GM12892 (cell line): ENCODE measurements around the gene MTHFR.

ENCODE experiments used
- DNase-seq: peaks from one replicate; pipeline ENCODE4 v3.0.0; 2011; ENCODE audit not compliant: insufficient read length
- FAIRE-seq: peaks from 2 replicates; lab custom pipeline; 2011; peaks lifted over from hg19 to GRCh38; lab: Jason Lieb, UNC
- POLR2A ChIP-seq: IDR thresholded peaks from 2 replicates; pipeline ENCODE4 v1.6.1; 2011; ENCODE audit warnings: low read depth, low read length, control low read depth
- POLR2AphosphoS5 ChIP-seq: IDR thresholded peaks from 2 replicates; pipeline ENCODE4 v1.6.1; 2011; ENCODE audit warnings: low read depth, low read length, control low read depth
- TAF1 ChIP-seq: IDR thresholded peaks from 2 replicates; pipeline ENCODE4 v1.6.1; 2011; ENCODE audit warnings: low read depth, mild to moderate bottlenecking, control low read depth, low read length, borderline replicate concordance

MTHFR gene

GRCh38 chr1:11841245-11842153 is 35.7 kb upstream of the MTHFR start:
- TF ChIP-seq TAF1 (no peak), POLR2AphosphoS5 (no peak), POLR2A (no peak)
- no peak for FAIRE-seq
- no peak for DNase-seq

- DNase-seq (no peak), FAIRE-seq (no peak)
- TF ChIP-seq POLR2AphosphoS5 (no peak), TAF1 (no peak), POLR2A (no peak)
Observed at GRCh38 chr1:11839727-11840705, 34.3 kb upstream of the MTHFR start.

- FAIRE-seq (peak; percentile 85), DNase-seq (peak; percentile 94)
Observed at GRCh38 chr1:11838349-11839272, 32.8 kb upstream of the MTHFR start.

GRCh38 chr1:11837767-11838348 is 32.1 kb upstream of the MTHFR start:
- no peak for TF ChIP-seq TAF1
- TF ChIP-seq POLR2A: no peak
- TF ChIP-seq POLR2AphosphoS5: no peak
- no peak for FAIRE-seq
- no peak for DNase-seq

More at GRCh38 chr1:11838349-11839272, 32.8 kb upstream of the MTHFR start:
- TF ChIP-seq POLR2AphosphoS5: no peak
- no peak for TF ChIP-seq TAF1
- TF ChIP-seq POLR2A: no peak

GRCh38 chr1:11836955-11837766 is 31.4 kb upstream of the MTHFR start:
- no peak for DNase-seq
- FAIRE-seq: no peak
- TF ChIP-seq POLR2AphosphoS5: no peak
- no peak for TF ChIP-seq POLR2A
- TF ChIP-seq TAF1: no peak

- no peak for TF ChIP-seq POLR2A
- TF ChIP-seq TAF1: no peak
- no peak for TF ChIP-seq POLR2AphosphoS5
- DNase-seq: no peak
- FAIRE-seq: no peak
Observed at GRCh38 chr1:11835441-11836225, 29.9 kb upstream of the MTHFR start.

GRCh38 chr1:11833900-11834299 is 28.1 kb upstream of the MTHFR start:
- FAIRE-seq: no peak
- no peak for DNase-seq
- TF ChIP-seq POLR2AphosphoS5: no peak
- no peak for TF ChIP-seq TAF1
- TF ChIP-seq POLR2A: no peak

GRCh38 chr1:11833497-11833896 is 27.7 kb upstream of the MTHFR start:
- TF ChIP-seq POLR2A (0 out of 2 replicates have a peak, but pooled peaks have one; percentile 28), TAF1 (no peak)
- DNase-seq (no peak), FAIRE-seq (no peak)
